SU-DHL-6 (cell line): ENCODE measurements around the gene HAUS5.

Source experiments
- H2AFZ ChIP-seq: fragments of 200-600 bp; sonication (generic); 2 replicates; pipeline ENCODE4 v1.6.1; 2014; ENCODE audit warnings: low read depth, mild to moderate bottlenecking, moderate library complexity, mixed read lengths, antibody characterized with exemption, low read length; ENCODE audit not compliant: severe bottlenecking
- H3F3A ChIP-seq: fragments of 200-600 bp; shearing (Covaris generic); 2 replicates; pipeline ENCODE4 v1.6.0; 2016; ENCODE audit warnings: antibody characterized with exemption, mild to moderate bottlenecking; ENCODE audit not compliant: insufficient read depth
- H3K27ac ChIP-seq: fragments of 200-600 bp; sonication (generic); 2 replicates; pipeline ENCODE4 v1.5.1; 2016; ENCODE audit warnings: low read depth, mild to moderate bottlenecking, low read length, moderate library complexity, mixed read lengths
- H3K27me3 ChIP-seq: fragments of 200-600 bp; sonication (generic), shearing (Covaris generic); 2 replicates; pipeline ENCODE4 v1.6.0; 2014; ENCODE audit warnings: mild to moderate bottlenecking, low read length
- H3K36me3 ChIP-seq: fragments of 200-600 bp; sonication (generic); 2 replicates; pipeline ENCODE4 v1.6.1; 2014; ENCODE audit warnings: mild to moderate bottlenecking, low read length, mixed read lengths
- H3K4me2 ChIP-seq: fragments of 300-600, 200-600 bp; shearing (Covaris generic), sonication (generic); 2 replicates; pipeline ENCODE4 v1.6.0; 2014; ENCODE audit warnings: low read length, low read depth, mild to moderate bottlenecking; ENCODE audit not compliant: poor library complexity, severe bottlenecking
- H3K4me3 ChIP-seq: fragments of 200-600 bp; sonication (generic); 2 replicates; pipeline ENCODE4 v1.5.1; 2014; ENCODE audit warnings: antibody characterized with exemption, low read length, mild to moderate bottlenecking, mixed read lengths; ENCODE audit not compliant: insufficient read depth, poor library complexity, severe bottlenecking
- H3K79me2 ChIP-seq: fragments of 200-600 bp; sonication (generic); 2 replicates; pipeline ENCODE4 v1.6.1; 2014; ENCODE audit warnings: mild to moderate bottlenecking, low read length, moderate library complexity; ENCODE audit not compliant: insufficient read depth
- H3K9ac ChIP-seq: fragments of 200-600 bp; sonication (generic); 2 replicates; pipeline ENCODE4 v1.7.0; 2014; ENCODE audit warnings: mild to moderate bottlenecking, low read length
- H3K9me2 ChIP-seq: fragments of 200-600 bp; sonication (generic); replicated peaks from 2 replicates; pipeline ENCODE4 v1.6.1; 2014; ENCODE audit warnings: low read length; ENCODE audit not compliant: insufficient read depth
- H3K9me3 ChIP-seq: fragments of 200-600 bp; sonication (generic); 2 replicates; pipeline ENCODE4 v1.6.1; 2014; ENCODE audit warnings: low read length, mixed read lengths; ENCODE audit not compliant: insufficient read depth
- H4K20me1 ChIP-seq: fragments of 200-600 bp; sonication (generic); 2 replicates; pipeline ENCODE4 v1.6.1; 2014; ENCODE audit warnings: low read depth, mild to moderate bottlenecking, antibody characterized with exemption, low read length, moderate library complexity, mixed read lengths
- EZH2phosphoT487 ChIP-seq: fragments of 200-600 bp; sonication (generic), shearing (Covaris generic); conservative IDR thresholded peaks from 2 replicates; pipeline ENCODE4 v1.6.1; 2018; ENCODE audit warnings: mild to moderate bottlenecking, antibody characterized with exemption, low read length, moderate library complexity, mixed read lengths
- TF ChIP-seq, protein P1 (sequence below): fragments of 200-600 bp; sonication (generic); IDR thresholded peaks from one replicate; pipeline ENCODE4 v1.5.1; 2017; ENCODE audit warnings: antibody characterized with exemption, mild to moderate bottlenecking, low read length, moderate library complexity; ENCODE audit not compliant: insufficient read depth, poor library complexity, severe bottlenecking

Gene HAUS5

DNA sequence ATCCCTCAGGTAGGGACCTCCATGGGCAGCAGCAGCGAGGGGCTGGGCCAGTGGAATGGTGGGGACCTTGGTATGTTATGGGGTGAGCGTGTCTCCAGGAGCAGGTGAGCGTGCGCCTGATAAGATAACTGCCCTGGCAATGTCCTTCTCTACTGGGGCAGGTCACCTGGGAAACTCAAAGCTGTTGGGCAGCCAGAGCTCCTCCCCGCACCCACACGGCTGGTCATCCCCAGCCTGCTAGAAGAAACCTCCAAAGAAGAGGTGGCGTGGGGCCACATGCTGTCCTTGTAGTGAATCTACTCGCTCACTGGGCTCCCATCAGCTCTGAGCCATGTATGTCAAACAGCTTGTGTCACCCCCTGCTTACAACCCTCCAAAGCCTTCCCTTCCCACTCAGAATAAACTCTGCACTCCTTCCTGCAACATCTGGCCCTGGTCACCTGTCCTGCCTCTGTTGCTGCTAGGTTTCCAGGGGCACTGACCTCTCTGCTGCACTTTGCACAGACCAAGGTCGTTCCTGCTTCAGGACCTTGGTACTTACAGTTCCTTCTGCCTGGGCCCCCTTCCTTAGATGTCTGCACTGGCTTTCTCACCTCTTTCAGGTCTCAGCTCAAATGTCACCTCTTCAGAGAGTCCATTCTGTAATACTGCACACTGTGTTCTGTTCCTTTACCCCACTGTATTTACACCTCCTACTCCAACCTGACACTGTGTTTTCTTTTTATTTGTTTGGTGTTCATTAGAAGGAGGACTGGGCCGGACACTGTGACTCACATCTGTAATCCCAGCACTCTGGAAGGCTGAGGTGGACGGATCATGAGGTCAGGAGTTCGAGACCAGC lies 47.3 kb upstream of the HAUS5 start:
- Histone ChIP-seq H3K79me2 (no peaks in the 10 kb centered on the region), H3F3A (no peaks in the 10 kb centered on the region), H3K27ac (no peak overlapping the region), H3K9me3 (no peaks in the 10 kb centered on the region), H3K4me2 (no peak overlapping the region), H2AFZ (no peak overlapping the region), H4K20me1 (no peaks in the 10 kb centered on the region), H3K4me3 (no peak overlapping the region), H3K36me3 (no peaks in the 10 kb centered on the region), H3K27me3 (no peaks in the 10 kb centered on the region), H3K9me2 (no peaks in the 10 kb centered on the region), H3K9ac (no peak overlapping the region)
- no peak for TF ChIP-seq EZH2phosphoT487
- TF ChIP-seq, protein P1, sequence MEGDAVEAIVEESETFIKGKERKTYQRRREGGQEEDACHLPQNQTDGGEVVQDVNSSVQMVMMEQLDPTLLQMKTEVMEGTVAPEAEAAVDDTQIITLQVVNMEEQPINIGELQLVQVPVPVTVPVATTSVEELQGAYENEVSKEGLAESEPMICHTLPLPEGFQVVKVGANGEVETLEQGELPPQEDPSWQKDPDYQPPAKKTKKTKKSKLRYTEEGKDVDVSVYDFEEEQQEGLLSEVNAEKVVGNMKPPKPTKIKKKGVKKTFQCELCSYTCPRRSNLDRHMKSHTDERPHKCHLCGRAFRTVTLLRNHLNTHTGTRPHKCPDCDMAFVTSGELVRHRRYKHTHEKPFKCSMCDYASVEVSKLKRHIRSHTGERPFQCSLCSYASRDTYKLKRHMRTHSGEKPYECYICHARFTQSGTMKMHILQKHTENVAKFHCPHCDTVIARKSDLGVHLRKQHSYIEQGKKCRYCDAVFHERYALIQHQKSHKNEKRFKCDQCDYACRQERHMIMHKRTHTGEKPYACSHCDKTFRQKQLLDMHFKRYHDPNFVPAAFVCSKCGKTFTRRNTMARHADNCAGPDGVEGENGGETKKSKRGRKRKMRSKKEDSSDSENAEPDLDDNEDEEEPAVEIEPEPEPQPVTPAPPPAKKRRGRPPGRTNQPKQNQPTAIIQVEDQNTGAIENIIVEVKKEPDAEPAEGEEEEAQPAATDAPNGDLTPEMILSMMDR, result no peak

DNA sequence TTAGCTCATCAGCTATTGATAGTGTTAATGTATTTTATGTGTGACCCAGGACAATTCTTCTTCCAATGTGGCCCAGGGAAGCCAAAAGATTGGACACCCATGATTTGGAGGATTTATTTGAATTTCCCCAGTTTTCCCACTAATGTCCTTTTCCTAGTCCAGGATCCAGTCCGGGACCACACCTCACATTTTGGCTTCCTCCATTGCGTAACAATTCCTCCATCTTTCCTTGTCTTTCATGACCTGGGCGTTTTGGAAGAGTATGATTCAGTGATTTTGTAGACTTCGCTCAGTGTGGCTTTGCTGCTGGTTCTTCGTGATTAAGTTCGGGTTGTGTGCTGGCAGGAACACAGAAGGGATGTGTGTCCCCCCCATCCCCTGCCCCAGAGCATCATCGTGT lies 45.8 kb upstream of the HAUS5 start:
- no peaks in the 10 kb centered on the region for H3K9me3 ChIP-seq

DNA sequence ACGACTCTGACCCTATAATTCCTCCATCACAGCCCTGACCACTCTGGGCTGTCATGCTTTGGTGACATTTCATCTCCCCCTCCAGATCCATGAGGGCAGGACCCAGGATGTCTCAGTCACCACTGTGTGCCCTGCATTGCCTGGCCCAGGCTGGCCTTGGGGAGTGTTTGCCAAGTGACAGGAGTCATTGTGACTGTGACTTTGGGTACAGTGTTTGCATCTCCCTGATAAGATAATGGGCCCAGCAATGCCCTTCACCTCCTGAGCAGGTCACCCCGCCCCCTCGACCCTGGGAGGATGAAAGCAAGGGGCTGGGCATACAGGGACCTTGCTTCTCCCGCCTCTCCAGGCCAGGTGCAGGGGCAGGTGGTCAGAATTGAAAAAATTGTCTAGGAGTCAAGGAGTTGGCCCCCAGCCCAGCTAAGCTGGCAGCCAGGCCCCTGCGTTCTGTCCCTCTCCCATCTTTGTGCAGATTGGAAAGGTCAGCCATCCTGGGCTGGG lies 43.2 kb upstream of the HAUS5 start:
- Histone ChIP-seq H3K79me2 (no peaks in the 10 kb centered on the region), H3K27me3 (no peaks in the 10 kb centered on the region), H3K4me2 (no peak overlapping the region), H2AFZ (no peak overlapping the region), H3K9me2 (no peaks in the 10 kb centered on the region), H3K9me3 (no peaks in the 10 kb centered on the region), H3K27ac (no peak overlapping the region), H3F3A (no peaks in the 10 kb centered on the region), H3K9ac (no peak overlapping the region), H4K20me1 (no peaks in the 10 kb centered on the region), H3K4me3 (no peak overlapping the region), H3K36me3 (no peaks in the 10 kb centered on the region)
- TF ChIP-seq EZH2phosphoT487, result no peak
- TF ChIP-seq, protein P1, result no peak

More for the DNA sequence above, 45.8 kb upstream of the HAUS5 start:
- TF ChIP-seq, protein P1, result no peak
- TF ChIP-seq EZH2phosphoT487, result no peak
- Histone ChIP-seq H3K36me3 (no peaks in the 10 kb centered on the region), H3K4me3 (no peak overlapping the region), H4K20me1 (no peaks in the 10 kb centered on the region), H3K27me3 (no peaks in the 10 kb centered on the region), H3K9me2 (no peaks in the 10 kb centered on the region), H3K4me2 (no peak overlapping the region), H3K79me2 (no peaks in the 10 kb centered on the region), H3F3A (no peaks in the 10 kb centered on the region), H3K27ac (no peak overlapping the region), H3K9ac (no peak overlapping the region), H2AFZ (no peak overlapping the region)
